Stimulated activated CD4-positive, alpha-beta T cell treated with anti-CD3 and anti-CD28 coated beads, Interleukin-1b, Interleukin-23, amount 100 ng/mL, for 24 hours (primary cell): Measurements from ENCODE around the gene ERC2.

Experiments used
- DNase-seq, 4 experiments: peaks; one replicate each; pipeline ENCODE4 v3.0.0-alpha.2; 2020; ENCODE audit warnings: low read depth in 4 of 4, low spot score in 1 of 4

ERC2 gene

GRCh38 chr3:56126632-56127031 lies 341.6 kb downstream of the ERC2 start:
- DNase-seq: no peak

- DNase-seq: no peak
Measured at GRCh38 chr3:56125358-56126005, 342.8 kb downstream of the ERC2 start.

- no peak for DNase-seq
Measured at GRCh38 chr3:56124546-56124945, 343.7 kb downstream of the ERC2 start.

GRCh38 chr3:56123487-56123886 lies 344.8 kb downstream of the ERC2 start:
- no peak for DNase-seq

- no peak for DNase-seq
Measured at GRCh38 chr3:56122911-56123310, 345.4 kb downstream of the ERC2 start.

GRCh38 chr3:56121716-56122115 lies 346.6 kb downstream of the ERC2 start:
- DNase-seq: no peak

- no peak for DNase-seq
Measured at GRCh38 chr3:56119575-56120349, 348.5 kb downstream of the ERC2 start.

- DNase-seq: no peak
Measured at GRCh38 chr3:56118968-56119367, 349.3 kb downstream of the ERC2 start.

GRCh38 chr3:56115698-56116097 lies 352.6 kb downstream of the ERC2 start:
- DNase-seq: no peak

- DNase-seq: no peak
Measured at GRCh38 chr3:56115199-56115598, 353.1 kb downstream of the ERC2 start.

GRCh38 chr3:56113908-56114307 lies 354.4 kb downstream of the ERC2 start:
- no peak for DNase-seq

- no peak for DNase-seq
Measured at GRCh38 chr3:56113231-56113630, 355.0 kb downstream of the ERC2 start.

GRCh38 chr3:56111606-56112304 lies 356.5 kb downstream of the ERC2 start:
- DNase-seq: no peak

GRCh38 chr3:56110886-56111285 lies 357.4 kb downstream of the ERC2 start:
- no peak for DNase-seq

GRCh38 chr3:56107157-56107556 lies 361.1 kb downstream of the ERC2 start:
- no peak for DNase-seq

- DNase-seq: no peak
Measured at GRCh38 chr3:56102032-56102431, 366.2 kb downstream of the ERC2 start.

- DNase-seq: no peak
Measured at GRCh38 chr3:56101576-56101975, 366.7 kb downstream of the ERC2 start.

GRCh38 chr3:56096999-56097398 lies 371.3 kb downstream of the ERC2 start:
- DNase-seq: no peak

- no peak for DNase-seq
Measured at GRCh38 chr3:56094170-56094569, 374.1 kb downstream of the ERC2 start.

GRCh38 chr3:56089739-56090138 lies 378.5 kb downstream of the ERC2 start:
- no peak for DNase-seq

- no peak for DNase-seq
Measured at GRCh38 chr3:56087451-56088053, 380.7 kb downstream of the ERC2 start.

GRCh38 chr3:56086355-56086754 lies 381.9 kb downstream of the ERC2 start:
- DNase-seq: no peak
